ENCODE measurements around the gene SLC4A8. TPM values are rescaled to one million over a fixed set of nuclear protein-coding genes. Genes with fewer than 3 reads are reported as not detected.

The SLC4A8 gene
- total RNA-seq, 1 experiment from 2014 or later: 26.3 TPM

DNA sequence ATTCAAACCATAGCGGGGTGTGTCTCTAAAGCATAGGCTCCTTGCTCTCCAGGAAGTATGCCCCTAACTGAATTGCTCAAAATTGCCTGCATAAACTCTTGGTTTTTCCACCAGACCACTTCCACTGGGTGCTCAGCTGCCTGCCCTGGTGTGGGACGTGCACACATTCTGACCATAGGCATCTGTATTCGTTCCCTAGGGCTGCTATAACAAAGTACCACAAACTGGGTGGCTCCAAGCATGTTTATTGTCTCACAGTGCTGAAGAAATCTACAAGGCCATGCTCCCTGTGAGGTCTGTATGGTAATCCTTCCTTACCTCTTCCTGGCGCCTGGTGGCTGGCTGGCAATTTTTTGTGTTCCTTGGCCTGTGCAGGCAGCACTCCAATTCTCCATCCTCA is 17.0 kb upstream of the SLC4A8 start:
- whole genome bisulfite sequencing (ENCODE audit: extremely low coverage, insufficient read length, low lambda C conversion rate): no CpG with 5 or more reads among the region's 4 CpGs
- H3K23ac ChIP-seq (ENCODE audit: insufficient read length, low read depth, low read length): no peak overlapping the region
- no peak overlapping the region for H3K4me2 ChIP-seq (ENCODE audit: insufficient read depth, insufficient read length, low read length)
- no peaks in the 10 kb centered on the region for H3K9me3 ChIP-seq (ENCODE audit: control insufficient read depth, low read depth, low read length)
- Mint-ChIP-seq H3K9me3 (no peaks in the 10 kb centered on the region), H3K36me3 (ENCODE audit: insufficient read depth in 1 of 3, low read depth in 3 of 3) (no peaks in the 10 kb centered on the region), H3K4me1 (peaks cover 9 to 17% of the 10 kb centered on the region in 2 experiments), H3K4me3 (no peak overlapping the region), H3K27me3 (ENCODE audit: low read depth) (no peaks in the 10 kb centered on the region), H3K27ac (peak overlapping the region in 2 of 3 experiments; percentile 42 to 82; a peak in 2 of 7 replicates)
- H3K79me2 ChIP-seq (ENCODE audit: insufficient read depth, low read length): no peaks in the 10 kb centered on the region
- no peak overlapping the region for H3K27ac ChIP-seq (ENCODE audit: insufficient read length, low read depth, low read length)
- H3K56ac ChIP-seq (ENCODE audit: insufficient read length, low read depth, low read length): no peak overlapping the region
- H2BK15ac ChIP-seq (ENCODE audit: low read depth, low read length): no peak overlapping the region
- no peak overlapping the region for H4K5ac ChIP-seq (ENCODE audit: insufficient read length, low read depth, low read length)
- H3T11ph ChIP-seq (ENCODE audit: low read length): no peak overlapping the region
- H3K4ac ChIP-seq (ENCODE audit: low read depth, low read length): no peak overlapping the region
- no peaks in the 10 kb centered on the region for H3K79me1 ChIP-seq (ENCODE audit: insufficient read depth, low read depth, low read length, poor library complexity, severe bottlenecking)
- H3K14ac ChIP-seq (ENCODE audit: insufficient read depth, low read length): no peak overlapping the region
- H3K4me1 ChIP-seq (ENCODE audit: insufficient read depth, low read length): no peaks in the 10 kb centered on the region
- H3K23me2 ChIP-seq (ENCODE audit: insufficient read length, low read depth, low read length, poor library complexity, severe bottlenecking): no peaks in the 10 kb centered on the region
- no peak overlapping the region for H2BK12ac ChIP-seq (ENCODE audit: insufficient read length, low read depth, low read length)
- no peaks in the 10 kb centered on the region for H3K27me3 ChIP-seq (ENCODE audit: insufficient read depth, low read length)
- H4K8ac ChIP-seq (replicated peaks; ENCODE audit: insufficient read length, low read depth, low read length): no peak overlapping the region
- no peak overlapping the region for H2BK120ac ChIP-seq (ENCODE audit: low read depth, low read length, poor library complexity, severe bottlenecking)
- H3K18ac ChIP-seq (ENCODE audit: insufficient read length, low read depth, low read length): no peak overlapping the region
- H2AFZ ChIP-seq (ENCODE audit: low read length): no peak overlapping the region
- H2BK5ac ChIP-seq (ENCODE audit: insufficient read length, low read length): no peak overlapping the region
- no peak overlapping the region for H2BK20ac ChIP-seq (ENCODE audit: low read depth, low read length, poor library complexity, severe bottlenecking)
- no peaks in the 10 kb centered on the region for H4K20me1 ChIP-seq (ENCODE audit: control insufficient read depth, insufficient read depth, insufficient read length)
- no peak overlapping the region for H2AK5ac ChIP-seq (ENCODE audit: insufficient read length, low read length)
- TF ChIP-seq, protein P1, sequence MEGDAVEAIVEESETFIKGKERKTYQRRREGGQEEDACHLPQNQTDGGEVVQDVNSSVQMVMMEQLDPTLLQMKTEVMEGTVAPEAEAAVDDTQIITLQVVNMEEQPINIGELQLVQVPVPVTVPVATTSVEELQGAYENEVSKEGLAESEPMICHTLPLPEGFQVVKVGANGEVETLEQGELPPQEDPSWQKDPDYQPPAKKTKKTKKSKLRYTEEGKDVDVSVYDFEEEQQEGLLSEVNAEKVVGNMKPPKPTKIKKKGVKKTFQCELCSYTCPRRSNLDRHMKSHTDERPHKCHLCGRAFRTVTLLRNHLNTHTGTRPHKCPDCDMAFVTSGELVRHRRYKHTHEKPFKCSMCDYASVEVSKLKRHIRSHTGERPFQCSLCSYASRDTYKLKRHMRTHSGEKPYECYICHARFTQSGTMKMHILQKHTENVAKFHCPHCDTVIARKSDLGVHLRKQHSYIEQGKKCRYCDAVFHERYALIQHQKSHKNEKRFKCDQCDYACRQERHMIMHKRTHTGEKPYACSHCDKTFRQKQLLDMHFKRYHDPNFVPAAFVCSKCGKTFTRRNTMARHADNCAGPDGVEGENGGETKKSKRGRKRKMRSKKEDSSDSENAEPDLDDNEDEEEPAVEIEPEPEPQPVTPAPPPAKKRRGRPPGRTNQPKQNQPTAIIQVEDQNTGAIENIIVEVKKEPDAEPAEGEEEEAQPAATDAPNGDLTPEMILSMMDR (conservative IDR thresholded peaks at IDR 0.05): no peak
- no peak for DNase-seq
- no peak overlapping the region for H3K9ac ChIP-seq (ENCODE audit: extremely low read depth, insufficient read length, low read length)
- no peak overlapping the region for H4K91ac ChIP-seq (ENCODE audit: insufficient read length, low read depth, low read length)

Measured in H9 (cell line).